Measurements from ENCODE around the gene RNF224. TPM values are rescaled to one million over a fixed set of nuclear protein-coding genes. Genes with fewer than 3 reads are reported as not detected.
A peak's percentile ranks its signal among the peaks of the same experiment; 100 is the strongest.

RNF224 gene
- total and polyA plus RNA-seq, 10 of the 15 experiments (the other 5 are each of a cell fraction or from before 2014, with no cell fraction given) = not detected

DNA sequence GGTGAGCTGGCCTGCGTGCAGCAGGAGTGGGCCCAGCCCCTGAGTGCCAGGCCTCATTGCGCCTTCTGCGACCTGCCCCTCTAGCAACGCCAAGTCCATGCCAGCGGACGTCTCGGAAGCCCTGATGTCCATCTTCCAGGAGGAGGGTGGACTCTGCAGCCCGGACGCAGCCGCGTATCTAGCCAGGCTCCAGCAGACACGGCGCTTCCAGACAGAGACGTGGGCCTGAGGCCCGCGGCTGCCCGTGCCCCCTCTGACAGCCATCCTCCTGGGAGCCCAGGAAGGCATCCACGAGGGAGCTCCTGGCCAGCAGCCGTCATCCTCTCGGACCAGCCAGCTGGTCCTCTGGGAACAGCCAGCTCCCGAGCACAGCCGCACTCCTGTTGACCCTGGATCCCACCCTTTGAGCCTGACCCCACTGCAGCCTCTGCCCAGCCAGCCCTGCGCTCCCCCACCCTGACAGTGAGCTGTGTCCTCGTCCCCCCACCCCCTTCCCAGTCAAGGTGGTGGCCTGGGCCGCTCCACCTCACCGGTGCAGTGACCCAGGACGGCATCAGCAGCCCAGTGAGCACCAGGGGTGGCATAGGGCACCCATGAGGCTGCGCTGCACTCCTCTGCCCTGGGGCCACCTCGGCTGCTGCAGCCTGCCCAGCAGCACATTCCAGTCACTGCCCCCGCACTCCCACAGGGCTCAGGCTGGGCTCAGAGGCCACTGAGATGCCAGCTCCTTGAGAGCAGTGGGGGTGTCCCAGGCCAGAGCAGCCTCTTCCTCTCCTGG lies 10.9 kb upstream of the RNF224 start:
- RAD21 ChIA-PET (ENCODE audit: unreplicated experiment) = no interaction called here
- Histone ChIP-seq H3K36me3 (ENCODE audit: control insufficient read depth in 2 of 2, insufficient read depth in 2 of 2, low read length in 1 of 2) (peaks cover 0 to 2% of the 10 kb centered on the region in 2 experiments; a peak in 2 of 4 replicates), H3K9ac (ENCODE audit: control insufficient read depth, insufficient read depth, low read length) (no peak overlapping the region)

DNA sequence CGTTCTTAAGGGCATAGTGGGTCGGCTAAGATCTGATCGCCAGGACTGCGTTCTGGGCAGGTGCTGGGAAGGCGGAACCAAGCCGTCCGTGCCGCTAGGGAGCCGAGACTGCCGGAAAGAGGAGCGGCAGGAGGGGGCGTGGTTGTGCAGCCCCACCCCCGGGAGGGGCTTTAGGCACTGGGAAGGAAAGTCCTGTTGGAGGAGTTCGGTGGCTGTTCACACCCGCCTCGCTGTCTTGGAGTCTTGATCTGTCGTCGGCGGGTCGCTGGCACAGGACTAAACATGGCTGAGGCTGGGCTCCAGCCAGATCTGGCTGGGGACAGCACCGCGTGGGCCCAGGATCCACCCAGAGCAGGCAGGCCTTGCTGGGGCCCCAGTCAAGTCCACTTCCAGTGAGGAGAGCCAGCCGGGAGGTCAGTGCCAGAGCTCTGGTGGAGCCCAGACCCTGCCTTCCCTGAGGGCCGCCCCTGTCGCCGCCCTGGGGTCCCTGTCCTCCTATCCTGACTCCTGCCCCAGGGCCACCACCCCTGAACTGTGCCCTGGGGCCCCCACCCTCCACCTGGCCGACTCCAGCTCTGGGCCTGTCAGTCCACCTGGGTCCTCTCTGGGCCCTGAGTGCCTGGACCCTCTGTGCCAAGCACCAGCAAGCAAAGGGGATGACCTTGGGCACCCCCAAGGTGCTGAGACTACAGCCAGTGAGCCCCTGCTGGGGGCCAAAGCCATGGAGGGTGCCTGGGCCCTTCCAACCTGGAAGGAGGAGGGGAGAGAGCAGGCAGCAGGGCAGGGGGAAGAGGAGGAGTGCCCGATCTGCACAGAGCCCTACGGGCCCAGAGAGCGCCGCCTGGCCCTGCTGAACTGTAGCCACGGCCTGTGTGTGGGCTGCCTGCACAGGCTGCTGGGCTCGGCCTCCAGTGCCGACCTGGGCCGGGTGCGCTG lies 9.8 kb upstream of the RNF224 start:
- RAD21 ChIA-PET (ENCODE audit: unreplicated experiment) = no interaction called here
- in situ Hi-C loops (cut with MboI) (no loop called here), intact Hi-C loops (cut with micrococcal nuclease; ENCODE audit: unreplicated experiment) (no loop called here)
- no peak overlapping the region for H3K4me3 ChIP-seq
- FAIRE-seq (no peak), DNase-seq (ENCODE audit: low read depth, low spot score) (no peak), ATAC-seq (no peak)
- no peak overlapping the region for H2AFZ ChIP-seq (ENCODE audit: control insufficient read depth, low read depth, low read length)
- SMC1A ChIA-PET (ENCODE audit: uncharacterized antibody, unreplicated experiment) = no interaction called here
- no peaks in the 10 kb centered on the region for H3K79me2 ChIP-seq (ENCODE audit: control insufficient read depth, insufficient read depth, low read length)
- no peaks in the 10 kb centered on the region for H3K27me3 ChIP-seq (replicated peaks in 1 of 2; ENCODE audit: control insufficient read depth in 2 of 2, insufficient read depth in 2 of 2, low read length in 1 of 2)
- no peaks in the 10 kb centered on the region for H3K9me3 ChIP-seq (replicated peaks; ENCODE audit: control insufficient read depth, insufficient read depth, low read length)
- H3K9ac ChIP-seq (ENCODE audit: control insufficient read depth, insufficient read depth, low read length) = no peak overlapping the region
- no peaks in the 10 kb centered on the region for H4K20me1 ChIP-seq (ENCODE audit: control insufficient read depth, insufficient read depth)
- WGBS (ENCODE audit: insufficient coverage, insufficient replicate concordance, low lambda C conversion rate, missing lambda C conversion rate) = 89% methylated on average over 36 of the region's 36 CpGs
- POLR2A ChIA-PET = no interaction called here
- no TSS peak for BruUV-seq (replicated peaks)
- no peak overlapping the region for H3K4me2 ChIP-seq (ENCODE audit: control insufficient read depth, insufficient read depth)
- CTCF ChIA-PET = no interaction called here
- H3K27ac ChIP-seq (ENCODE audit: control insufficient read depth, insufficient read depth) = no peak overlapping the region
- H3K4me1 ChIP-seq (ENCODE audit: control insufficient read depth, insufficient read depth, low read length) = no peaks in the 10 kb centered on the region
- H3K36me3 ChIP-seq (ENCODE audit: control insufficient read depth in 2 of 2, insufficient read depth in 2 of 2, low read length in 1 of 2) = peaks cover 0 to 2% of the 10 kb centered on the region in 2 experiments; a peak in 2 of 4 replicates
- TF ChIP-seq TARDBP (IDR thresholded peaks at IDR 0.05; ENCODE audit: borderline replicate concordance) = no peak
- TF ChIP-seq STAT3 (IDR thresholded peaks at IDR 0.05; ENCODE audit: low read depth, low read length) = no peak
- no peak for TF ChIP-seq SRF (IDR thresholded peaks at IDR 0.05; ENCODE audit: low read depth in 2 of 2, low read length in 2 of 2)
- no peak for TF ChIP-seq YY1 (IDR thresholded peaks at IDR 0.05; ENCODE audit: low read depth, low read length)
- TF ChIP-seq, protein P1, sequence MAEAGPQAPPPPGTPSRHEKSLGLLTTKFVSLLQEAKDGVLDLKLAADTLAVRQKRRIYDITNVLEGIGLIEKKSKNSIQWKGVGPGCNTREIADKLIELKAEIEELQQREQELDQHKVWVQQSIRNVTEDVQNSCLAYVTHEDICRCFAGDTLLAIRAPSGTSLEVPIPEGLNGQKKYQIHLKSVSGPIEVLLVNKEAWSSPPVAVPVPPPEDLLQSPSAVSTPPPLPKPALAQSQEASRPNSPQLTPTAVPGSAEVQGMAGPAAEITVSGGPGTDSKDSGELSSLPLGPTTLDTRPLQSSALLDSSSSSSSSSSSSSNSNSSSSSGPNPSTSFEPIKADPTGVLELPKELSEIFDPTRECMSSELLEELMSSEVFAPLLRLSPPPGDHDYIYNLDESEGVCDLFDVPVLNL (IDR thresholded peaks at IDR 0.05; ENCODE audit: low read depth, low read length) = no peak
- no peak for TF ChIP-seq MTA2 (IDR thresholded peaks at IDR 0.05; ENCODE audit: low read depth)
- TF ChIP-seq, protein P2, sequence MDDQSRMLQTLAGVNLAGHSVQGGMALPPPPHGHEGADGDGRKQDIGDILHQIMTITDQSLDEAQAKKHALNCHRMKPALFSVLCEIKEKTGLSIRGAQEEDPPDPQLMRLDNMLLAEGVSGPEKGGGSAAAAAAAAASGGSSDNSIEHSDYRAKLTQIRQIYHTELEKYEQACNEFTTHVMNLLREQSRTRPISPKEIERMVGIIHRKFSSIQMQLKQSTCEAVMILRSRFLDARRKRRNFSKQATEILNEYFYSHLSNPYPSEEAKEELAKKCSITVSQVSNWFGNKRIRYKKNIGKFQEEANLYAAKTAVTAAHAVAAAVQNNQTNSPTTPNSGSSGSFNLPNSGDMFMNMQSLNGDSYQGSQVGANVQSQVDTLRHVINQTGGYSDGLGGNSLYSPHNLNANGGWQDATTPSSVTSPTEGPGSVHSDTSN (IDR thresholded peaks at IDR 0.05; ENCODE audit: insufficient replicate concordance, low read depth, low read length) = no peak
- no peak for TF ChIP-seq CBX5 (IDR thresholded peaks at IDR 0.05; ENCODE audit: low read depth)
- no peak for TF ChIP-seq MXI1 (IDR thresholded peaks at IDR 0.05; ENCODE audit: low read depth, low read length)
- no peak for TF ChIP-seq POLR2A (IDR thresholded peaks at IDR 0.05; ENCODE audit: low read depth, low read length)
- TF ChIP-seq RUNX3 (IDR thresholded peaks at IDR 0.05; ENCODE audit: low read length) = no peak
- no peak for TF ChIP-seq BHLHE40 (IDR thresholded peaks at IDR 0.05; ENCODE audit: borderline replicate concordance in 1 of 2, low read depth in 2 of 2, low read length in 1 of 2)

More for the DNA sequence above, 10.9 kb upstream of the RNF224 start:
- FAIRE-seq (no peak), ATAC-seq (no peak), DNase-seq (ENCODE audit: low read depth, low spot score) (no peak)
- H4K20me1 ChIP-seq (ENCODE audit: control insufficient read depth, insufficient read depth) = no peaks in the 10 kb centered on the region
- no peak overlapping the region for H3K4me3 ChIP-seq
- WGBS (ENCODE audit: insufficient coverage, insufficient replicate concordance, low lambda C conversion rate, missing lambda C conversion rate) = 94% methylated on average over 23 of the region's 30 CpGs
- H3K79me2 ChIP-seq (ENCODE audit: control insufficient read depth, insufficient read depth, low read length) = no peaks in the 10 kb centered on the region
- no TSS peak for BruUV-seq (replicated peaks)
- ChIA-PET SMC1A (ENCODE audit: uncharacterized antibody, unreplicated experiment) (no interaction called here), CTCF (no interaction called here), POLR2A (no interaction called here)
- H3K27ac ChIP-seq (ENCODE audit: control insufficient read depth, insufficient read depth) = no peak overlapping the region
- H3K4me2 ChIP-seq (ENCODE audit: control insufficient read depth, insufficient read depth) = no peak overlapping the region
- TF ChIP-seq POLR2A (IDR thresholded peaks at IDR 0.05; ENCODE audit: low read depth, low read length) (0 out of 2 replicates have a peak, but pooled peaks have one; percentile 3), POU2F2 (IDR thresholded peaks at IDR 0.05; ENCODE audit: borderline replicate concordance, low read depth, low read length) (no peak), DPF2 (IDR thresholded peaks at IDR 0.05) (no peak)
- intact Hi-C loops (cut with micrococcal nuclease; ENCODE audit: unreplicated experiment) (no loop called here), in situ Hi-C loops (cut with MboI) (no loop called here)
- H3K4me1 ChIP-seq (ENCODE audit: control insufficient read depth, insufficient read depth, low read length) = no peaks in the 10 kb centered on the region
- H3K9me3 ChIP-seq (replicated peaks; ENCODE audit: control insufficient read depth, insufficient read depth, low read length) = no peaks in the 10 kb centered on the region
- H2AFZ ChIP-seq (ENCODE audit: control insufficient read depth, low read depth, low read length) = no peak overlapping the region
- no peaks in the 10 kb centered on the region for H3K27me3 ChIP-seq (replicated peaks in 1 of 2; ENCODE audit: control insufficient read depth in 2 of 2, insufficient read depth in 2 of 2, low read length in 1 of 2)

Measured in GM12878 (cell line).